SH-SY5Y (cell line): ENCODE results near the gene IL4R.

ENCODE experiments used
- GATA2 ChIP-seq: IDR thresholded peaks from 2 replicates; pipeline ENCODE4 v1.6.1; 2011; ENCODE audit warnings: mild to moderate bottlenecking, low read depth, low read length
- GATA3 ChIP-seq: IDR thresholded peaks from 2 replicates; pipeline ENCODE4 v1.6.1; 2011; ENCODE audit warnings: low read depth, mild to moderate bottlenecking, low read length, moderate library complexity

DNA sequence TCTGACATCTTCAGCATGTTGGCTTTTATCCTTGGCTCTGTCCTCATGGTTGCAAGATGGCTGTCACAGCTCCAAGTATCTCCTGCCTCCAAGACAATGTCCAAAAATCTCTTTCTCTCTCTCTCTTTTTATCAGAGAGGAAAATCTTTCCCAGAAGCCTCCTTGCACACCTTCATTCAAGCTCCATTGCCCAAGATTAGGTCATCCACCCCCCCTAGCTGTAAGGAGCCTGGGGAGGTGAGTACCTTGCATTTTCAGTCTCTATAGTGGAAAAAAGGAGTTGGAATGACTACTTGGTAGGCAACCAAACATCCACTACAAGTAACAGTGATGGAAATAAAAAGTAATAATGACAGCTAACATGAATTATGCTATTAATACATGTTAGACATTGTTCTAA is 23.2 kb upstream of the IL4R start:
- TF ChIP-seq GATA2 (no peak), GATA3 (no peak)
